ENCODE results near the gene FAM187B. TPM values are rescaled to one million over a fixed set of nuclear protein-coding genes. Genes with fewer than 3 reads are reported as not detected.
"Not testable (repeated sequence)": the region's sequence is repeated elsewhere in the genome, so short reads cannot be mapped to it uniquely, and the experiment has no call there.

Gene FAM187B
- polyA plus RNA-seq, 1 of the 3 experiments (the other 2 are of a cell fraction) = not detected

- WGBS (ENCODE audit: low lambda C conversion rate) = 12% methylated on average over 1 of the region's 1 CpG
- DNase-seq = no peak
- no peaks in the 10 kb centered on the region for H3F3A ChIP-seq (replicated peaks; ENCODE audit: insufficient read depth)
- CTCF ChIA-PET = no interaction called here
- H3K4me1 ChIP-seq (ENCODE audit: control insufficient read depth in 1 of 2, insufficient read depth in 2 of 2, low read depth in 1 of 2, low read length in 1 of 2) = no peaks in the 10 kb centered on the region
- TF ChIP-seq MAX (IDR thresholded peaks at IDR 0.05; ENCODE audit: low read depth) (no peak), CHD2 (IDR thresholded peaks at IDR 0.05; ENCODE audit: low read length, partially characterized antibody) (no peak), USF1 (IDR thresholded peaks at IDR 0.05; ENCODE audit: borderline replicate concordance, low read depth) (no peak), IRF3 (IDR thresholded peaks at IDR 0.05; ENCODE audit: low read depth, low read length) (no peak)
- H3K9me3 ChIP-seq = no peaks in the 10 kb centered on the region; the same call in 1 of the 2 replicates
- no peaks in the 10 kb centered on the region for H3K79me2 ChIP-seq (ENCODE audit: insufficient read depth)
- no peak overlapping the region for H3K27ac ChIP-seq (ENCODE audit: low read depth in 2 of 2, low read length in 1 of 2)
- no peaks in the 10 kb centered on the region for H4K20me1 ChIP-seq (ENCODE audit: insufficient read depth)
- no peaks in the 10 kb centered on the region for H3K36me3 ChIP-seq (replicated peaks in 1 of 2; ENCODE audit: control insufficient read depth in 1 of 2, insufficient read depth in 2 of 2, low read length in 1 of 2)
- no peaks in the 10 kb centered on the region for H3K27me3 ChIP-seq (ENCODE audit: insufficient read depth)
- H3K9ac ChIP-seq = no peak overlapping the region
- no peak overlapping the region for H3K4me3 ChIP-seq (ENCODE audit: low read depth in 2 of 2, low read length in 1 of 2)
- H2AFZ ChIP-seq (ENCODE audit: low read depth) = no peak overlapping the region
- no peak overlapping the region for H3K4me2 ChIP-seq
- POLR2A ChIA-PET = no interaction called here
- H3K9me2 ChIP-seq = no peaks in the 10 kb centered on the region
Measured at GRCh38 chr19:35240327-35240726, 11.8 kb upstream of the FAM187B start.

GRCh38 chr19:35239597-35239996 is 11.1 kb upstream of the FAM187B start:
- POLR2A ChIA-PET = not testable (repeated sequence)

GRCh38 chr19:35236638-35237400 is 8.3 kb upstream of the FAM187B start:
- Histone ChIP-seq H3K9me3 (no peaks in the 10 kb centered on the region), H3K4me3 (ENCODE audit: low read depth in 2 of 2, low read length in 1 of 2) (no peak overlapping the region), H3K27me3 (ENCODE audit: insufficient read depth) (peaks cover 18% of the 10 kb centered on the region; the same call in 1 of the 2 replicates), H2AFZ (ENCODE audit: low read depth) (no peak overlapping the region), H4K20me1 (ENCODE audit: insufficient read depth) (no peaks in the 10 kb centered on the region), H3K9me2 (no peaks in the 10 kb centered on the region), H3K27ac (ENCODE audit: low read depth in 2 of 2, low read length in 1 of 2) (no peak overlapping the region), H3K36me3 (replicated peaks in 1 of 2; ENCODE audit: control insufficient read depth in 1 of 2, insufficient read depth in 2 of 2, low read length in 1 of 2) (no peaks in the 10 kb centered on the region), H3K4me2 (no peak overlapping the region), H3F3A (replicated peaks; ENCODE audit: insufficient read depth) (no peaks in the 10 kb centered on the region), H3K79me2 (ENCODE audit: insufficient read depth) (no peaks in the 10 kb centered on the region), H3K9ac (no peak overlapping the region), H3K4me1 (ENCODE audit: control insufficient read depth in 1 of 2, insufficient read depth in 2 of 2, low read depth in 1 of 2, low read length in 1 of 2) (no peaks in the 10 kb centered on the region)
- WGBS (ENCODE audit: low lambda C conversion rate) = 10% methylated on average over 6 of the region's 6 CpGs
- TF ChIP-seq REST (IDR thresholded peaks at IDR 0.05; ENCODE audit: low read depth, low read length) (no peak), RFX5 (IDR thresholded peaks at IDR 0.05; ENCODE audit: low read length) (peak; percentile 66; the same call in 1 of the 2 replicates)
- ChIA-PET CTCF (interaction anchor here (0.7 to 0.8 kb wide), 2 partner anchors 33 to 122 kb away, joined by 3 read pairs; no protein-coding TSS in a partner anchor), POLR2A (no interaction called here)
- DNase-seq = no peak

More at GRCh38 chr19:35239597-35239996, 11.1 kb upstream of the FAM187B start:
- DNase-seq; H3F3A ChIP-seq (replicated peaks; ENCODE audit: insufficient read depth); H3K4me2 ChIP-seq; H3K79me2 ChIP-seq (ENCODE audit: insufficient read depth); H3K36me3 ChIP-seq (replicated peaks in 1 of 2; ENCODE audit: control insufficient read depth in 1 of 2, insufficient read depth in 2 of 2, low read length in 1 of 2); H3K4me3 ChIP-seq (ENCODE audit: low read depth in 2 of 2, low read length in 1 of 2); H3K9ac ChIP-seq; H3K9me3 ChIP-seq; H4K20me1 ChIP-seq (ENCODE audit: insufficient read depth); H2AFZ ChIP-seq (ENCODE audit: low read depth); H3K4me1 ChIP-seq (ENCODE audit: control insufficient read depth in 1 of 2, insufficient read depth in 2 of 2, low read depth in 1 of 2, low read length in 1 of 2); H3K9me2 ChIP-seq; H3K27ac ChIP-seq (ENCODE audit: low read depth in 2 of 2, low read length in 1 of 2); H3K27me3 ChIP-seq (ENCODE audit: insufficient read depth): not testable (repeated sequence)
- CTCF ChIA-PET = interaction anchor here (0.6 kb wide), 1 partner anchor 31 kb away, joined by 3 read pairs; no protein-coding TSS in a partner anchor
- 2% methylated on average over 1 of the region's 1 CpG for WGBS (ENCODE audit: low lambda C conversion rate)
